Loucy (cell line): ENCODE measurements around the gene FGF22.

Experiments
- CTCF ChIP-seq: fragments of 200-600 bp; sonication (generic); conservative IDR thresholded peaks from 2 replicates; pipeline ENCODE4 v1.5.1; 2014; ENCODE audit warnings: mild to moderate bottlenecking, antibody characterized with exemption, low read length
- EZH2phosphoT487 ChIP-seq: fragments of 200-600 bp; IDR thresholded peaks from 2 replicates; pipeline ENCODE4 v1.6.1; 2018; ENCODE audit warnings: antibody characterized with exemption, mild to moderate bottlenecking, moderate library complexity, borderline replicate concordance

GRCh38 chr19:677601-678436 is 38.1 kb downstream of the FGF22 start:
- no peak for TF ChIP-seq CTCF
- no peak for TF ChIP-seq EZH2phosphoT487
